Cerebellar nuclear complex (tissue), 1 donor: ENCODE results near the gene MAML1.
"Not testable (repeated sequence)": the region's sequence is repeated elsewhere in the genome, so short reads cannot be mapped to it uniquely, and the experiment has no call there.

ENCODE experiments used
- DNase-seq, 2 experiments: peaks; one replicate each; lab custom pipeline; 2025; lab: John Stamatoyannopoulos, UW

Gene MAML1

DNA sequence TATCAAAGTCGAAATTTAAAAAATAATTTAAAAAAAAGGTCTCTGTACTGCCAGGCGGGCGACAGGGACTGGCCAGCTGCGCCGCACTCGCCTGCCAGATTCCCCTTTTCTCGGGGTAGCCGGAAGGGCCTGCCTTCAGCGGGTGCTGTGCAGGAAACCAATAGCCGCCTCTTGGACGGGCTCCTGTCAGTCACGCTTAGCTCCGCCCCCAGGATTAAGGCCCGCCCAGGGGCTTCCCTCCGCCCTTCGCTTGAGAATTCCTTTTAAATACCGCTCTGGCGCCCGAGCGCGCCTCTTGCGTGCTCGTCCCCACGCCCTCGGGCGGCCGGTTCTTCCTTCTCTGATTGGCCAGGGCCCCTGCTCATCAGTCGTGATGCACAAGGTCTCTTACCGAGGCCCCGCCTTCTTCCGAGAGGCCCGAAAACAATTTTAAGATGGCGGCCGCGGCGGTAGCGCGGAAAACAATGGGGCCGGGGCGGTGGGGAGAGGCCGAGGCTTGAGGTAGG lies at the start of gene MAML1:
MAML1 (plus strand) TSS at position 411 of the 506 bp plus-strand sequence. CDS start 291 bp downstream, outside the sequence.
- peak; percentile 97 to 100 for DNase-seq

GRCh38 chr5:179689212-179689611 lies 43.4 kb upstream of the MAML1 start:
- not testable (repeated sequence) for DNase-seq

- no peak for DNase-seq
Observed at GRCh38 chr5:179694561-179694960, 38.1 kb upstream of the MAML1 start.

GRCh38 chr5:179696603-179697002 lies 36.0 kb upstream of the MAML1 start:
- no peak for DNase-seq

- no peak for DNase-seq
Observed at GRCh38 chr5:179697108-179697507, 35.5 kb upstream of the MAML1 start.

DNA sequence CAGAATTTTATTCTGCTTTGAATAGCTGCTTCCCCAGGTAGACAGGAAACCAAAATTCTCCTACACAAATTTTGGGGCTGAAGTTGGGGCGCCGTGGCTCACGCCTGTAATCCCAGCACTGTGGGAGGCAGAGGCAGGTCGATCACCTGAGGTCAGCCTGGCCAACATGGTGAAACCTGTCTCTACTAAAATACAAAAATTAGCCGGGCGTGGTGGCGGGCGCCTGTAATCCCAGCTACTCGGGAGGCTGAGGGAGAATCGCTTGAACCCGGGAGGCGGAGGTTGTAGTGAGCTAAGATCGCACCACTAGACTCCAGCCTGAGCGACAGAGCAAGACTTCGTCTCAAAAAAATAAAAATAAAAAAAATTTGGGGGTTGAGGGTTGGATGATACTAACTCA lies 35.1 kb upstream of the MAML1 start:
- not testable (repeated sequence) for DNase-seq

GRCh38 chr5:179697993-179698934 lies 34.4 kb upstream of the MAML1 start:
- DNase-seq, result peak; percentile 94 to 96

DNA sequence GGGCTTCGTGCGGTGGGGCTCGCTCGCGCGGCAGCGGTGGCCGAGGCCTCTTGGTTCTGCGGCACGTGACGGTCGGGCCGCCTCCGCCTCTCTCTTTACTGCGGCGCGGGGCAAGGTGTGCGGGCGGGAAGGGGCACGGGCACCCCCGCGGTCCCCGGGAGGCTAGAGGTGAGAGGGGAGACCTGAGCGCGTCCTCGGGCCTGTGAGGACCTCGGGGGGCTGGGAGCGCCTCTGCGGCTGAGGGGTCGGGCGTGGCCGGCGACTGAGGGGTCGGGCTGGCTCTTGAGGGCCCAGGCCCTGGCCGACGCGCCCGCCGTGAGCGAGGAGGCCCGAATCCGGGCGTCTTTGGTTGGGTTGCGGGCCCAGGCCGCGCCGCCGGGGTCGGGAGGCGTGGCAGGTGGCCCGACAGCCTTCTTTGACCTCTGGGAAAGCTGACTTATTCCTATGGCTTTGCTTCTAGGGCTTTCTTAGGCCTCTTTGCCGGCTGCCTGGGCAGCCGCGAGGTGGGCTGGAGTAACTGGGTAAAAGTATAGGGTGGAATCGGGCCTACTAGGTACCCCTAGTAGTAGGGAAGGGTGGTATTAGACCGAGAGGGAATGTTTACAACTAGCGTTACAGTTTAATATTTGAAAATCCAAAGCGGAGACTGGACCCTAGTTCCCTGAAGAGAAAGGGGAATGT lies 33.5 kb upstream of the MAML1 start, which contains the start of gene CANX:
CANX (plus strand) TSS at position 33 of the 681 bp plus-strand sequence. CDS start 6,715 bp downstream, outside the sequence.
- no peak for DNase-seq

DNA sequence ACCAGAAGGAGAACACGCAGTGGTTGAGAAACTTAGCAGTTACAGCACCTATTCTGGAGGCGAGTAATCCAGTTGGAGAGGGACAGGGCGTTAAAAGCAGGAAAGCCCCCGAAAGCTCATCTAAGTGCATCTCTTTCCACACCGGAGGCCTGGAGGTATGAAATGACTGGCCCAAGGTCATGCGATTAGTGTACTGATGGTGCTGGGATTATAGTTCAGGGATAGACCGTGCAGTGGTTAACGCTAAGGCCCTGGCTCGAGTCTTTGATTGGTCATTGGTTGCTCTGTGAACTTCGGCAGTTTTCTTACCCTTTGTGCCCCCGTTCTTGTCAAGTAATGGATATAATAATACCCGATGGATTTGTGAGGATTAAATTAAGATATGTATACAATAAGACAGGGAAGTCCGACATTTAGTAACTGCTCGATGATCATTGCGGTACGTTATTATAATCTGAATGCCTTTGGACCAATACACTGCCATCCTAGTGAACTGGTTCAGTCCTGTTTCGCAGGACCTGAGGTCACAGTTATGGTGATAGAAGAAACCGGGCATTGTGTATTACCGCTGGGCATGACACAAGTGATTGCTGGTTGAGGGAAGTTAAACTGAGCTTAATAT lies 32.9 kb upstream of the MAML1 start:
- no peak for DNase-seq

DNA sequence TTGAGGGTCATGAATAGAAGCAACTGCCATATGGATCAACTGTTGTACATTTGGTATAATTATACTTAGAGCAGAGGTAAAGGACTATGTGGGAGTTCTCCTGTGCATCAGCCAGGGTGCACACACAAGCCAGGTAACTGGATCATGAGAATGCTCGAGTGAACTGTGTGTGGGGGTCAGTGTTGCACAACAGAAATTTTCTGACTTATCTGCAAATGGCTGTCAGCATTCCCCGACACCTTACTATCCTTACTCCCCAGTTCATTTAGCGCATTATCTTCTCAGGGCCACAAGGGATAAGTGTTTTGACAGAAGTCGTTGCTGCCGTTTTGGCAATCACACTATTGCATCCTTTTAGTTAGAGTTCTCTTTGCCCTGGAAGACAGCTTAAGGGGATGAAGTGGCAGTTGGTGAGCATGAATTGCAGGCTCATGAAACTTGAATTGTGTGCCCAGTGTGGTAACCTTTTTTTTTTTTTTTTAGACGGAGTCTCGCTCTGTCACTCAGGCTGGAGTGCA lies 32.2 kb upstream of the MAML1 start:
- no peak for DNase-seq

DNA sequence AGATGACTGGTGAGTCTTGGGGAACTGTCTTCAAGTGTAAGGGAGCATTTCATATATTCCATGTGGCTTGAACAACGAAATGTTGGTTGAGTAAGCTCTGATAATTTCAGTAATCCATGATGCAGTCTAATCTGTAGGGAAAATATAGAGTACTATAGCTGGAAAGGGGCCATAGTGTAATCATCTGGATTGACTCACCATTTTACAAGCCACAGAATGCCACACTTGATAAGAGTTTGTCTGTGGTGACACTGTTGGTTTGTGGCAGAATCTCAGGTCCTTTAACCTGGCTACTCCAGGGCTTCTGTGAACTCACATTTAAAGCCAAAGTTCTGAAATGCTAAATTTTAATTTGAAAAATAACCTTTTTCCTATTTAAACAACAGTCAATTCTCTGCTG lies 16.3 kb upstream of the MAML1 start:
- no peak for DNase-seq

DNA sequence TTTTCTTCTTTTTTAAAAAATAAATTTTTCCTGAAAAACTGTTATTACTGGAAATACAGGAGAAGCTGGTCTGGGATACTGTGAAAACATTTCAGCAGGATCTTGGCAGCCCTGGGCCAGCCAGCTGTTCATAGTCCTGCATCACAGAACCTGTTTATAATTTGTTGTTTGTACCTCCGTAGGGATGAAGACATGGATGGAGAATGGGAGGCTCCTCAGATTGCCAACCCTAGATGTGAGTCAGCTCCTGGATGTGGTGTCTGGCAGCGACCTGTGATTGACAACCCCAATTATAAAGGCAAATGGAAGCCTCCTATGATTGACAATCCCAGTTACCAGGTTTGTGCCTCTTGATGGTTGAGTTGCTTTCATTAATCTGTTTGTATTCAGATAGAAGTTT lies 12.4 kb upstream of the MAML1 start:
- DNase-seq, result no peak

- DNase-seq, result no peak
Observed at GRCh38 chr5:179724163-179724562, 8.5 kb upstream of the MAML1 start.

- no peak for DNase-seq
Observed at GRCh38 chr5:179727106-179727505, 5.5 kb upstream of the MAML1 start.

- DNase-seq, result no peak
Observed at GRCh38 chr5:179729303-179729702, 3.3 kb upstream of the MAML1 start.

DNA sequence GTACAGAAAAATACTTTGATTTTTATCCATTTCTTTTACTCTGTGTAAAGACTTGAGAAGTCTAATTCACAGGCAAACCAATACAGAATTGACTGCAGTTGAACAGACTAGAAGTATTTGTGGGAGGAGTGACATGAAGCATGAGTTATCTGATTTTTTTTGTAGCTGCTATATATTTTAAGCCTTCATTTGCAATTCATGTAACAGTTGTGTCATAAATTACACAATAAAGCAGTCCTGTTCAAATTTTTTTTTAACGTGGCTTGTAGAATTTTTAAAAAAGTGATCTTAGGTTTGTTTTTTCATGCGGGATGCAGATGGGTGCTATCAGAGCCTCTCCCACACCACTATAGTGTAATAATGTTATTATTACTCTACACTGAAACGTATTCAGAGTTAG lies 2.9 kb upstream of the MAML1 start:
- DNase-seq, result no peak

- no peak for DNase-seq
Observed at GRCh38 chr5:179730356-179730755, 2.3 kb upstream of the MAML1 start.

GRCh38 chr5:179730852-179731251 lies 1.8 kb upstream of the MAML1 start:
- no peak for DNase-seq

GRCh38 chr5:179731791-179732411 lies 721 bp upstream of the MAML1 start:
- no peak for DNase-seq

DNA sequence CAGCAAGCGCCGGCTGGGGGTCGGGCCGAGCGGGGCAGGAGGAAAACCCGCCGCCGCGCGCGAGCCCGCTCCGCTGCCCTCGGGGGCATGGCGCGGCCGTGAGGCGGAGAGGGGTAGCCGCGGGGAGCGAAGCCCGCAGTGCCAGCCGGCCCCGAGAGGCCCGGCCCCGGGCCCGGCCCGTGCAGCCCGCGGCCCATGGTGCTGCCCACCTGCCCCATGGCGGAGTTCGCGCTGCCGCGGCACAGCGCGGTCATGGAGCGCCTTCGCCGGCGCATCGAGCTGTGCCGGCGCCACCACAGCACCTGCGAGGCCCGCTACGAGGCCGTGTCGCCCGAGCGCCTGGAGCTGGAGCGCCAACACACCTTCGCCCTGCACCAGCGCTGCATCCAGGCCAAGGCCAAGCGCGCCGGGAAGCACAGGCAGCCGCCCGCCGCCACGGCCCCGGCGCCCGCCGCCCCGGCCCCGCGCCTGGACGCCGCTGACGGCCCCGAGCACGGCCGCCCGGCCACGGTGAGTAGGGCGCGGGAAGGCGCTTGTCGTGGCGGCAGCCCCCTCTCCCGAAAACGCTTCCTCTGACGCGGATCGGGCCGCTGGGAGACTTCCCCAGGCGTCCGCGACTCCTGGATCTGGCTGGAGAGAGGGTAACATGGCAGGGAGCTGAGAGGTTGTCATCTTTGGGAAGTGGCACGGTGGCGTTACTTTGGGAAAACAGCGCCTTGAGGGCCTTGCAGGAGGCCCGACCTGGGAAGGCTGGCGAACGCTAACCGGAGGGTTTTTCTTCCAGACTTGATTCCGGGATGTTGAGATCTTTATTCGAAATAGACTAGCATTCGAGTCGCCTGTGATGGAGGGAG lies 523 bp downstream of the MAML1 start:
- no peak for DNase-seq

DNA sequence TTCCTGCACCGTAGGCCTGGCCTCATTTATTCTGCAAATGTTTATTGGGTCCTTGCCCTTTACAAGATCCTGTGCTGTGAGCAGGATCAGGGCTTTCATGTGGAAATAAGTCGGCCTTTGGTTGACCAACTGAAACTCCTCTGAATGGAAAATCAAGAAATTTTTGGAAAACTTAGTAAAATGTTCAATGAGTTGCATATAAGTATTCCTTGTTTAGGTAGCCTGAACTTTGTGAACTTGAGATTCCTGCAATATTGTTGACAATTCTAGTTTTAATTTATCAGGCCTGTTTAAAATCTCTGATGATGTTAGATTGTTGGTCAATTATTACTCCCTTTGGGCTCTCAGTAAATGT lies 1.1 kb downstream of the MAML1 start:
- DNase-seq, result no peak
